Measurements from ENCODE around the gene BDP1. TPM values are rescaled to one million over a fixed set of nuclear protein-coding genes. Genes with fewer than 3 reads are reported as not detected.
"Not testable (repeated sequence)": the region's sequence is repeated elsewhere in the genome, so short reads cannot be mapped to it uniquely, and the experiment has no call there.

BDP1 gene
- total RNA-seq, 1 donor from 2014 or later: 13.8 TPM

DNA sequence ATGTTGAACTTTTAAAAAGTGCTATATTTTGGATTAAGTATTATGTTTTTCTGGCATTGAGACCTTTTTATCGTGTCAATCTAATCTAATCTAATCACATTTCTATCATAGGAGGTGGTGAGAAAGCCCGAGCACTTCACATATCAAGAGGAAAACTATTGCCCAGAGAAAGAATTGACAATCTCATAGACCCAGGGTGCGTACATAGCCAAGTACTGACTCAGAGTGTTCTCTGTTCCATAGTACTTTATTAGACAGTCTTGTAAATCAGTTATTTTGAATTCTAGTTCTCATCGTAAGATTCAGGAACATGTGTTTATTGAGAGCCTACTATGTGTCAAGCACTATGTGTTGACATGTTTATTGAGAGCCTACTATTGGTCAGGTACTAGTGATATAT lies 140.7 kb downstream of the BDP1 start:
- no peak for ATAC-seq
- no peak for DNase-seq (ENCODE audit: missing footprints)
- intact Hi-C loops (cut with DNase I): no loop called here

DNA sequence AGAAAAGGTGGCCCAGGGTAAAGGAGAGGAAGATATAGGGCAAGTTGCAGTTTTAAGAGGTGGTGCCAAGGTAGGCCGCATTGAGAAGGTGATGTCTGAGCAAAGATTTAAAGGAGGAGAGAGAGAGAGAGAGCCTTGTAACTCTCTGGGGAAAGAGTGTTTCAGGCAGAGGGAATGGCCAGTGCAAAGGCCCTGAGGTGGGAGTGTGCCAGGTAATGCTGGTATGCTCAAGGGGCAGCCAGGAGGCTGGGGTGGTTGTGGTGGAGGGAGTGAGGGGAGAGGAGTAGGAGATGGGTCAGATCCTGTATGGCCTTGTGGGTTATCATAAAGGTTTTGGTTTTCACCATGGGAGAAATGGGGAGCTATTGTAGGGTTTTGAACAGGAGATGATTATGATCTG lies 141.6 kb downstream of the BDP1 start:
- no peak for ATAC-seq
- intact Hi-C loops (cut with DNase I): no loop called here
- no peak for DNase-seq (ENCODE audit: missing footprints)

GRCh38 chr5:71600783-71601182 lies 145.3 kb downstream of the BDP1 start:
- ATAC-seq: peak; percentile 49
- DNase-seq (ENCODE audit: missing footprints): no peak
- intact Hi-C loops (cut with DNase I): no loop called here

- ATAC-seq (peak; percentile 88), DNase-seq (ENCODE audit: missing footprints) (no peak)
- intact Hi-C loops (cut with DNase I): no loop called here
Measured at GRCh38 chr5:71601222-71602026, 146.0 kb downstream of the BDP1 start.

- DNase-seq (ENCODE audit: missing footprints); ATAC-seq; intact Hi-C loops (cut with DNase I): not testable (repeated sequence)
Measured at GRCh38 chr5:71609916-71610315, 154.5 kb downstream of the BDP1 start.

DNA sequence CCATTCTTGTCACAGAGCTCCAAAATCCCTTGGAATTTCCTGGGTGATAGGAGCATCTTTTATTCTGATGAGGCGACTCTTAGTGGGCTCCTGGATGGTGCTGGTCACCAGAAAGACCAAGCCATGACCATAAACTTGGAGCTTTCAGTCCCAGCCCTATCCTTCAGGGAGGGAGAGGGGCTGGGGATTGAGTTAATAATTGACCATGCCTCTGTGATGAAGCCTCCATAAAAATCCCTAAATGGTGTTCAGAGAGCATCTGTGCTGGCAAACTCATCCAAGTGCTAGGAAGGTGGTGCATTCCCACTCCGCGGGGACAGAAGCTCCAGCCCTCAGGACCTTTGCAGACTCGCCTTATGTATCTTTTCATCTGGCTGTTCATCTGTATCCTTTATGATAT lies 160.4 kb downstream of the BDP1 start:
- no peak for DNase-seq (ENCODE audit: missing footprints)
- intact Hi-C loops (cut with DNase I): no loop called here
- no peak for ATAC-seq

Other genes with a start within 250 kb of the BDP1 start
- gene MCCC2, start 131.7 kb downstream of the BDP1 start, total RNA-seq: 115 TPM